K562 (cell line): Measurements from ENCODE around the gene RHEX. TPM values are rescaled to one million over a fixed set of nuclear protein-coding genes. Genes with fewer than 3 reads are reported as not detected.

ENCODE experiments used
- BCLAF1 ChIP-seq, 2 experiments: fragments of 450-650 bp in 1 of 2; IDR thresholded peaks; 2 replicates each; pipeline ENCODE4 v1.6.1; 2011 to 2017; ENCODE audit warnings: low read depth in 2 of 2, antibody characterized with exemption in 1 of 2, borderline replicate concordance in 1 of 2, low read length in 1 of 2, mild to moderate bottlenecking in 1 of 2, mixed read lengths in 1 of 2; ENCODE audit not compliant: control insufficient read depth in 1 of 2
- CCNT2 ChIP-seq: IDR thresholded peaks from 2 replicates; pipeline ENCODE4 v1.6.1; 2011; ENCODE audit warnings: borderline replicate concordance, low read depth, mild to moderate bottlenecking, moderate library complexity, mixed read lengths, low read length; ENCODE audit not compliant: insufficient read length; ENCODE audit errors: extremely low read depth
- ELF1 ChIP-seq: fragments of 200-800 bp; sonication (Bioruptor generic); IDR thresholded peaks from 2 replicates; pipeline ENCODE4 v1.6.1; 2016; ENCODE audit warnings: missing genetic modification characterization, missing compliant biosample characterization
- FOXM1 ChIP-seq, 2 experiments: fragments of 450-650 bp in 1 of 2; sonication (generic) in 1 of 2; formaldehyde crosslinking in 1 of 2; IDR thresholded peaks; 2 replicates each; pipeline versions ENCODE4 v1.6.1 to v1.9.0; 2017 to 2022; ENCODE audit warnings: low read depth in 2 of 2, mild to moderate bottlenecking in 2 of 2, missing genetic modification reagents in 1 of 2, moderate library complexity in 1 of 2
- KLF16 ChIP-seq: IDR thresholded peaks from 2 replicates; pipeline ENCODE4 v1.6.1; 2016; ENCODE audit warnings: antibody characterized with exemption
- RNF2 ChIP-seq: sonication (generic); IDR thresholded peaks from 2 replicates; pipeline ENCODE4 v1.6.1; 2016
- SIX5 ChIP-seq, 2 experiments: IDR thresholded peaks; 2 replicates each; pipeline ENCODE4 v1.6.1; 2011; ENCODE audit warnings: low read length in 2 of 2, borderline replicate concordance in 1 of 2, low read depth in 1 of 2, mild to moderate bottlenecking in 1 of 2, moderate library complexity in 1 of 2; ENCODE audit not compliant: insufficient read depth in 1 of 2
- SMAD2 ChIP-seq: fragments of 150-350 bp; IDR thresholded peaks from 2 replicates; pipeline ENCODE4 v1.6.1; 2014; ENCODE audit warnings: low read depth, mild to moderate bottlenecking, low read length
- TFAM ChIP-seq: fragments of 250-450 bp; sonication (Bioruptor Pico); conservative IDR thresholded peaks from 2 replicates; pipeline ENCODE4 v1.5.0; 2021; ENCODE audit warnings: mild to moderate bottlenecking, moderate library complexity
- TRIM24 ChIP-seq, 2 experiments: fragments of 450-650 bp; IDR thresholded peaks; 2 replicates each; pipeline ENCODE4 v1.6.1; 2016
- TSC22D4 ChIP-seq: fragments of 450-650 bp; IDR thresholded peaks from 2 replicates; pipeline ENCODE4 v1.6.1; 2016; ENCODE audit warnings: missing genetic modification characterization, missing biosample characterization, control low read depth
- YBX1 ChIP-seq: fragments of 450-650 bp; IDR thresholded peaks from 2 replicates; pipeline ENCODE4 v1.7.1; 2016; ENCODE audit warnings: mild to moderate bottlenecking
- ZEB2 ChIP-seq: fragments of 450-650 bp; IDR thresholded peaks from 2 replicates; pipeline ENCODE4 v1.6.1; 2016
- ZNF609 ChIP-seq: sonication (generic); formaldehyde crosslinking; IDR thresholded peaks from 2 replicates; pipeline ENCODE4 v1.8.1; 2023; ENCODE audit warnings: missing genetic modification reagents, mild to moderate bottlenecking, borderline replicate concordance
- ZNF717 ChIP-seq: fragments of 250-450 bp; sonication (Bioruptor Pico); IDR thresholded peaks from 2 replicates; pipeline ENCODE4 v1.5.0; 2021
- polyA plus RNA-seq, 8 experiments: library from polyadenylated mRNA; depleted of rRNA in 4 of 8; stranded (reverse) in 5 of 8; unstranded in 3 of 8; fragments of >200 nt; fragmentation: Nextera tagmentation in 2 of 8; fragmentation: Illumina TruSeq in 1 of 8; extraction: Ambion mirVana in 2 of 8; extraction: Trizol in 1 of 8; gene quantifications; 2 replicates each; pipeline versions ENCODE4 v1.2.1 to v1.2.3, GENCODE V29; 2011 to 2014; ENCODE audit warnings: inconsistent platforms in 1 of 8, missing spikeins in 1 of 8
- total RNA-seq, 7 experiments: library from RNA; depleted of rRNA in 6 of 7; stranded (reverse); fragments of >200 nt in 6 of 7; fragmentation: Illumina TruSeq in 2 of 7; extraction: Trizol in 2 of 7; gene quantifications; 2 replicates each; pipeline versions ENCODE4 v1.2.1 to v1.2.3, GENCODE V29; 2011 to 2021; ENCODE audit warnings: low replicate concordance in 1 of 7
- TF ChIP-seq, protein P1 (sequence below): sonication (generic); formaldehyde crosslinking; IDR thresholded peaks from 2 replicates; pipeline ENCODE4 v1.8.1; 2023; ENCODE audit warnings: mild to moderate bottlenecking, missing genetic modification reagents
- TF ChIP-seq, protein P2 (sequence below): sonication (generic); formaldehyde crosslinking; IDR thresholded peaks from 2 replicates; pipeline ENCODE4 v1.9.0; 2022; ENCODE audit warnings: mild to moderate bottlenecking, missing genetic modification reagents

RHEX gene
- total and polyA plus RNA-seq, 9 of the 15 experiments (the other 6 are each of a cell fraction or from before 2014, with no cell fraction given), result not detected

DNA sequence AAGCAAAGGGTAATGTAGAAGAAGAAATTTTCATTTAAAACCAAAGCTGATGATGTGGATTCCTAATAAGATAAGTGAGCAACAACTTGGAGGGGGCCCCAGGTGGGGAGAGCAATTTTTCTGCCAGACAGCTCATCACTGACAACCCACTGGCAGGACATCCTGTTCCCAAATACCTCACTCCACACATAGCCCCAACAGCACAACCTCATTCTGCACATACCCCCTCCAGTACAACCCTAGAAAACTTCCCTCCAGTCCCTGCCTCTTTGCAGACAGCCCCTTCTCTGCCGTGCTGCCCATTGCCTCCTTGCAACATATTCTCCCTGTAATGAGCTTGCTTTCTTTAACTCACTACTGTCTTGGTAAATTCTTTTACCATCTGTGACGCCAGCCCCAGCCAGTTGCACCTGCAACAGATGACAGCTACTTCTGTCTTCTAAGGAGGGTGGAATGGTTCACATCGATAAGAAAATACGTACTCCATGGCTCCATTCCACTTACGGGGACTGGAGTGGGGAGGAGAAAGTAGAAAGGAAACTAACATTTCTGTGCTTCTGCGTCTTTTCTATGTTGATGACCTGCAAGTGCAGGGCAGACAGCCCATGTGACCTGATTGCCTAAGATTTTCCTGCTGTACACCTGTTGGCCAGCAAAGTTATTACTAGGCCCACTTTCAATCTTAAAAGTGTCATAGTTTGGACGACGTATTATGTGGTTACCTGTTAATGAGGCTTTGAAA is 14.7 kb downstream of the RHEX start (continued):
- TF ChIP-seq, protein P1, sequence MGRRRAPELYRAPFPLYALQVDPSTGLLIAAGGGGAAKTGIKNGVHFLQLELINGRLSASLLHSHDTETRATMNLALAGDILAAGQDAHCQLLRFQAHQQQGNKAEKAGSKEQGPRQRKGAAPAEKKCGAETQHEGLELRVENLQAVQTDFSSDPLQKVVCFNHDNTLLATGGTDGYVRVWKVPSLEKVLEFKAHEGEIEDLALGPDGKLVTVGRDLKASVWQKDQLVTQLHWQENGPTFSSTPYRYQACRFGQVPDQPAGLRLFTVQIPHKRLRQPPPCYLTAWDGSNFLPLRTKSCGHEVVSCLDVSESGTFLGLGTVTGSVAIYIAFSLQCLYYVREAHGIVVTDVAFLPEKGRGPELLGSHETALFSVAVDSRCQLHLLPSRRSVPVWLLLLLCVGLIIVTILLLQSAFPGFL (CRISPR knock-in tag), result no peak
- peak in 1 of 2 experiments; percentile 48; a peak in 1 of 4 replicates for TF ChIP-seq TRIM24 (IDR thresholded peaks at IDR 0.05)
- TF ChIP-seq RNF2, result no peak
- no peak for TF ChIP-seq SIX5 (IDR thresholded peaks at IDR 0.05; ENCODE audit: borderline replicate concordance in 1 of 2, insufficient read depth in 1 of 2, low read depth in 1 of 2, low read length in 2 of 2)
- 0 out of 2 replicates have a peak, but pooled peaks have one; percentile 17 for TF ChIP-seq KLF16
- 0 out of 2 replicates have a peak, but pooled peaks have one; percentile 18 for TF ChIP-seq FOXM1 (IDR thresholded peaks at IDR 0.05; ENCODE audit: low read depth)
- TF ChIP-seq FOXM1 (CRISPR knock-in tag; IDR thresholded peaks at IDR 0.05; ENCODE audit: low read depth), result no peak
- no peak for TF ChIP-seq BCLAF1 (IDR thresholded peaks at IDR 0.05; ENCODE audit: borderline replicate concordance in 1 of 2, control insufficient read depth in 1 of 2, low read depth in 2 of 2, low read length in 1 of 2)
- TF ChIP-seq ELF1 (tag), result no peak
- TF ChIP-seq CCNT2, result no peak
- TF ChIP-seq ZNF717 (CRISPR knock-in tag), result no peak
- TF ChIP-seq ZNF609 (CRISPR knock-in tag), result no peak
- no peak for TF ChIP-seq TFAM (CRISPR knock-in tag)
- peak; percentile 27; the same call in 1 of the 2 replicates for TF ChIP-seq ZEB2
- TF ChIP-seq, protein P2, sequence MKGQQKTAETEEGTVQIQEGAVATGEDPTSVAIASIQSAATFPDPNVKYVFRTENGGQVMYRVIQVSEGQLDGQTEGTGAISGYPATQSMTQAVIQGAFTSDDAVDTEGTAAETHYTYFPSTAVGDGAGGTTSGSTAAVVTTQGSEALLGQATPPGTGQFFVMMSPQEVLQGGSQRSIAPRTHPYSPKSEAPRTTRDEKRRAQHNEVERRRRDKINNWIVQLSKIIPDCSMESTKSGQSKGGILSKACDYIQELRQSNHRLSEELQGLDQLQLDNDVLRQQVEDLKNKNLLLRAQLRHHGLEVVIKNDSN, result peak; percentile 53; the same call in 1 of the 2 replicates
- TF ChIP-seq SMAD2, result no peak
- no peak for TF ChIP-seq TSC22D4 (tag)
- TF ChIP-seq YBX1, result no peak
